Measurements from ENCODE around the gene KDM2A. TPM values are rescaled to one million over a fixed set of nuclear protein-coding genes. Genes with fewer than 3 reads are reported as not detected.

The KDM2A gene
- total RNA-seq, 4 donors from 2014 or later = 44.9 to 69.5 (median 51.4) TPM

- Histone ChIP-seq H3K4me1 (peaks cover 31 to 62% (median 51%) of the 10 kb centered on the region in 4 donors), H3K4me3 (no peak overlapping the region), H3K9me3 (no peaks in the 10 kb centered on the region), H3K36me3 (peaks cover 54 to 77% (median 68%) of the 10 kb centered on the region in 4 donors), H3K27ac (replicated peaks in 1 of 4) (no peak overlapping the region), H3K27me3 (no peaks in the 10 kb centered on the region)
- intact Hi-C loops (cut with DNase I) = no loop called here
- TF ChIP-seq, protein P1, sequence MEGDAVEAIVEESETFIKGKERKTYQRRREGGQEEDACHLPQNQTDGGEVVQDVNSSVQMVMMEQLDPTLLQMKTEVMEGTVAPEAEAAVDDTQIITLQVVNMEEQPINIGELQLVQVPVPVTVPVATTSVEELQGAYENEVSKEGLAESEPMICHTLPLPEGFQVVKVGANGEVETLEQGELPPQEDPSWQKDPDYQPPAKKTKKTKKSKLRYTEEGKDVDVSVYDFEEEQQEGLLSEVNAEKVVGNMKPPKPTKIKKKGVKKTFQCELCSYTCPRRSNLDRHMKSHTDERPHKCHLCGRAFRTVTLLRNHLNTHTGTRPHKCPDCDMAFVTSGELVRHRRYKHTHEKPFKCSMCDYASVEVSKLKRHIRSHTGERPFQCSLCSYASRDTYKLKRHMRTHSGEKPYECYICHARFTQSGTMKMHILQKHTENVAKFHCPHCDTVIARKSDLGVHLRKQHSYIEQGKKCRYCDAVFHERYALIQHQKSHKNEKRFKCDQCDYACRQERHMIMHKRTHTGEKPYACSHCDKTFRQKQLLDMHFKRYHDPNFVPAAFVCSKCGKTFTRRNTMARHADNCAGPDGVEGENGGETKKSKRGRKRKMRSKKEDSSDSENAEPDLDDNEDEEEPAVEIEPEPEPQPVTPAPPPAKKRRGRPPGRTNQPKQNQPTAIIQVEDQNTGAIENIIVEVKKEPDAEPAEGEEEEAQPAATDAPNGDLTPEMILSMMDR (IDR thresholded peaks at IDR 0.05) = no peak
- no peak for TF ChIP-seq EP300 (IDR thresholded peaks at IDR 0.05)
- TF ChIP-seq POLR2A (IDR thresholded peaks at IDR 0.05; ENCODE audit: low read depth) = no peak
- TF ChIP-seq POLR2AphosphoS5 (IDR thresholded peaks at IDR 0.05) = no peak
- no peak for DNase-seq (ENCODE audit: extremely low spot score)
- WGBS = 93% methylated on average over 11 of the region's 11 CpGs
Measured at GRCh38 chr11:67245046-67245445, 126.0 kb downstream of the KDM2A start.

- no peak for TF ChIP-seq POLR2AphosphoS5 (IDR thresholded peaks at IDR 0.05)
- TF ChIP-seq, protein P1 (IDR thresholded peaks at IDR 0.05) = no peak
- TF ChIP-seq EP300 (IDR thresholded peaks at IDR 0.05) = no peak
- no peak for TF ChIP-seq POLR2A (IDR thresholded peaks at IDR 0.05; ENCODE audit: low read depth)
- DNase-seq (ENCODE audit: extremely low spot score) = no peak
- WGBS = 77% methylated on average over 5 of the region's 5 CpGs
- no peaks in the 10 kb centered on the region for H3K9me3 ChIP-seq
- H3K27me3 ChIP-seq = no peaks in the 10 kb centered on the region
- peaks cover 79 to 100% (median 94%) of the 10 kb centered on the region in 4 donors for H3K36me3 ChIP-seq
- intact Hi-C loops (cut with DNase I) = no loop called here
- H3K27ac ChIP-seq (replicated peaks in 1 of 4) = peak overlapping the region in 3 of 4 donors; percentile 17 to 29 (median 27)
- no peak overlapping the region for H3K4me3 ChIP-seq
- peaks cover 12 to 39% (median 29%) of the 10 kb centered on the region in 4 donors for H3K4me1 ChIP-seq
Measured at GRCh38 chr11:67247946-67248550, 129.0 kb downstream of the KDM2A start.

DNA sequence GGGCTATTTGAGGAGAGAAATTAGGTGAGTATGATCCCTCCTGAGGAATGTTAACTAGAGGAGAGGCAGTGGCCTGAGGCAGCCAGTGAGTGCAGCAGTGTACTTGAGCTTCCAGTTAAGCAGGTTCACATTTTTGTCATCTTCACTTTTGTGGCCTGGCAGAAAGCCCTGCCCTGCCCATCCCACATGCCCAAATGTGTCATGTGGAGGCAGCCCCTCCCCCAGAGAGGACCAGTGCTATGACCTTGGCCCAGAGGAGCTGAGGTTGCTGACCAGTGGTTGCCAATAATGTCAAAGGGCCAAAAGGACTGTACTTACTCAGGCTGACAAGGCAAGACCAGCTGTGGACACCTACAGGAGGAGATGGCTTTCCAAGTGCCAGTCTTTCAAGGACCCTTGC lies 129.6 kb downstream of the KDM2A start:
- no peak for DNase-seq (ENCODE audit: extremely low spot score)
- H3K27me3 ChIP-seq = no peaks in the 10 kb centered on the region
- peaks cover 85 to 100% (median 95%) of the 10 kb centered on the region in 4 donors for H3K36me3 ChIP-seq
- no peak overlapping the region for H3K4me3 ChIP-seq
- intact Hi-C loops (cut with DNase I) = no loop called here
- peak overlapping the region in 3 of 4 donors; percentile 17 to 29 (median 21) for H3K27ac ChIP-seq (replicated peaks in 1 of 4)
- peaks cover 7 to 39% (median 28%) of the 10 kb centered on the region in 4 donors for H3K4me1 ChIP-seq
- H3K9me3 ChIP-seq = no peaks in the 10 kb centered on the region
- TF ChIP-seq, protein P1 (IDR thresholded peaks at IDR 0.05) = no peak
- TF ChIP-seq POLR2AphosphoS5 (IDR thresholded peaks at IDR 0.05) (no peak), POLR2A (IDR thresholded peaks at IDR 0.05; ENCODE audit: low read depth) (no peak)

- H3K9me3 ChIP-seq = no peaks in the 10 kb centered on the region
- TF ChIP-seq POLR2AphosphoS5 (IDR thresholded peaks at IDR 0.05) (no peak), POLR2A (IDR thresholded peaks at IDR 0.05; ENCODE audit: low read depth) (no peak), EP300 (IDR thresholded peaks at IDR 0.05) (no peak)
- TF ChIP-seq, protein P1 (IDR thresholded peaks at IDR 0.05) = no peak
- no peaks in the 10 kb centered on the region for H3K27me3 ChIP-seq
- 86% methylated on average over 37 of the region's 37 CpGs for WGBS
- DNase-seq (ENCODE audit: extremely low spot score) = no peak
- intact Hi-C loops (cut with DNase I) = no loop called here
- peaks cover 89 to 100% (median 98%) of the 10 kb centered on the region in 4 donors for H3K36me3 ChIP-seq
- peaks cover 3 to 30% (median 23%) of the 10 kb centered on the region in 4 donors for H3K4me1 ChIP-seq
- no peak overlapping the region for H3K4me3 ChIP-seq
- H3K27ac ChIP-seq (replicated peaks in 1 of 4) = no peak overlapping the region
Measured at GRCh38 chr11:67250059-67251043, 131.3 kb downstream of the KDM2A start.
